Left lung (tissue), 10 donors: ENCODE results near the gene RHBDL2. TPM values are rescaled to one million over a fixed set of nuclear protein-coding genes. Genes with fewer than 3 reads are reported as not detected.
A peak's percentile ranks its signal among the peaks of the same experiment; 100 is the strongest.
"Not testable (repeated sequence)": the region's sequence is repeated elsewhere in the genome, so short reads cannot be mapped to it uniquely, and the experiment has no call there.

Source experiments
- ATAC-seq: fragments of 200-7000 bp; cut with Tn5 transposase; one replicate; pipeline ENCODE4 v1.9.1; 2020; ENCODE audit warnings: moderate library complexity
- DNase-seq, 4 donors: peaks; one replicate each; pipeline ENCODE4 v3.0.0-alpha.2; 2013 to 2020
- H3K27ac ChIP-seq, 2 donors: fragments of 200-600 bp; sonication (generic) in 1 of 2; one replicate each; pipeline versions ENCODE4 v1.5.0 to v1.8.0; 2020 to 2021
- H3K27me3 ChIP-seq, 2 donors: fragments of 200-600 bp; sonication (generic) in 1 of 2; one replicate each; pipeline versions ENCODE4 v1.5.0 to v1.8.0; 2020 to 2021
- H3K36me3 ChIP-seq, 2 donors: fragments of 200-600 bp; sonication (generic) in 1 of 2; one replicate each; pipeline versions ENCODE4 v1.5.0 to v1.8.0; 2020 to 2021
- H3K4me1 ChIP-seq, 2 donors: fragments of 200-600 bp; one replicate each; pipeline ENCODE4 v1.8.0; 2021
- H3K4me3 ChIP-seq, 2 donors: fragments of 200-600 bp; sonication (generic) in 1 of 2; one replicate each; pipeline versions ENCODE4 v1.5.0 to v1.8.0; 2020 to 2021; ENCODE audit warnings: mild to moderate bottlenecking in 1 of 2
- H3K9me3 ChIP-seq, 2 donors: fragments of 200-600 bp; sonication (generic) in 1 of 2; one replicate each; pipeline versions ENCODE4 v1.5.0 to v1.8.0; 2020 to 2021
- CTCF ChIP-seq, 2 donors: fragments of 200-600 bp; sonication (generic) in 1 of 2; IDR thresholded peaks; one replicate each; pipeline versions ENCODE4 v1.5.0 to v1.8.0; 2021; ENCODE audit warnings: antibody characterized with exemption in 2 of 2
- intact Hi-C, 2 donors: fragments of 100-400 bp; cut with DNase I; formaldehyde crosslinking; loops; one replicate each; pipeline versions ENCODE4 v1.11.2 to v1.14.2; 2022
- polyA plus RNA-seq, 6 donors: library from polyadenylated mRNA; unstranded; fragments of 120-200 nt; gene quantifications; one replicate each; pipeline ENCODE4 v1.2.1, GENCODE V29; 2013; ENCODE audit not compliant: insufficient read length in 6 of 6
- total RNA-seq, 2 donors: library from RNA; stranded (reverse); fragmentation: NEBNext Ultra II Directional; extraction: Animal tissue kit (Norgen Biotek cat#: 25700); gene quantifications; one replicate each; pipeline ENCODE4 v1.2.1, GENCODE V29; 2021
- donor health status: DM: no; HTN: yes; CAD: no.
- donor health status: DM: no; HTN: no; CAD: no.

RHBDL2 gene
- total and polyA plus RNA-seq, 8 donors: 1.0 to 2.7 (median 2.0) TPM

GRCh38 chr1:38852780-38853179 is 88.8 kb downstream of the RHBDL2 start:
- Histone ChIP-seq H3K4me1 (peaks cover 3 to 52% of the 10 kb centered on the region in 2 donors), H3K27ac (no peak overlapping the region), H3K9me3 (no peaks in the 10 kb centered on the region), H3K36me3 (peaks cover 0 to 75% of the 10 kb centered on the region in 2 donors), H3K4me3 (no peak overlapping the region), H3K27me3 (no peaks in the 10 kb centered on the region)
- intact Hi-C loops: no loop called here
- ATAC-seq (no peak), DNase-seq (no peak)
- TF ChIP-seq CTCF (IDR thresholded peaks at IDR 0.05): no peak

- H3K36me3 ChIP-seq: peaks cover 7 to 82% of the 10 kb centered on the region in 2 donors
- peak overlapping the region in 1 of 2 donors; percentile 43 for H3K27ac ChIP-seq
- H3K4me1 ChIP-seq: peaks cover 0 to 48% of the 10 kb centered on the region in 2 donors
- H3K9me3 ChIP-seq: no peaks in the 10 kb centered on the region
- intact Hi-C loops: no loop called here
- no peak for DNase-seq
- no peaks in the 10 kb centered on the region for H3K27me3 ChIP-seq
- TF ChIP-seq CTCF (IDR thresholded peaks at IDR 0.05): no peak
- H3K4me3 ChIP-seq: no peak overlapping the region
- peak; percentile 30 for ATAC-seq
Observed at GRCh38 chr1:38848071-38848470, 93.6 kb downstream of the RHBDL2 start.

GRCh38 chr1:38846210-38846609 is 95.4 kb downstream of the RHBDL2 start:
- no peak for TF ChIP-seq CTCF (IDR thresholded peaks at IDR 0.05)
- Histone ChIP-seq H3K36me3 (peaks cover 7 to 91% of the 10 kb centered on the region in 2 donors), H3K27me3 (no peaks in the 10 kb centered on the region), H3K27ac (no peak overlapping the region), H3K4me1 (peaks cover 0 to 36% of the 10 kb centered on the region in 2 donors), H3K9me3 (no peaks in the 10 kb centered on the region), H3K4me3 (no peak overlapping the region)
- no peak for DNase-seq
- ATAC-seq: no peak
- intact Hi-C loops: no loop called here

GRCh38 chr1:38845088-38845487 is 96.5 kb downstream of the RHBDL2 start:
- Histone ChIP-seq H3K36me3 (peaks cover 7 to 91% of the 10 kb centered on the region in 2 donors), H3K4me1 (peaks cover 0 to 45% of the 10 kb centered on the region in 2 donors)
- H3K4me3 ChIP-seq, H3K27me3 ChIP-seq, ATAC-seq, H3K9me3 ChIP-seq, intact Hi-C loops, DNase-seq, H3K27ac ChIP-seq: not testable (repeated sequence)

- intact Hi-C loops: no loop called here
- Histone ChIP-seq H3K4me3 (no peak overlapping the region), H3K27me3 (no peaks in the 10 kb centered on the region), H3K36me3 (peaks cover 0 to 77% of the 10 kb centered on the region in 2 donors), H3K27ac (no peak overlapping the region), H3K4me1 (peaks cover 0 to 31% of the 10 kb centered on the region in 2 donors), H3K9me3 (no peaks in the 10 kb centered on the region)
- DNase-seq (no peak), ATAC-seq (no peak)
- no peak for TF ChIP-seq CTCF (IDR thresholded peaks at IDR 0.05)
Observed at GRCh38 chr1:38840281-38840680, 101.3 kb downstream of the RHBDL2 start.

- Histone ChIP-seq H3K9me3 (no peaks in the 10 kb centered on the region), H3K4me1 (peaks cover 0 to 39% of the 10 kb centered on the region in 2 donors), H3K4me3 (no peak overlapping the region), H3K36me3 (peaks cover 0 to 67% of the 10 kb centered on the region in 2 donors), H3K27me3 (no peaks in the 10 kb centered on the region), H3K27ac (no peak overlapping the region)
- ATAC-seq (peak; percentile 11), DNase-seq (no peak)
- no peak for TF ChIP-seq CTCF (IDR thresholded peaks at IDR 0.05)
- intact Hi-C loops: no loop called here
Observed at GRCh38 chr1:38839363-38839762, 102.3 kb downstream of the RHBDL2 start.

GRCh38 chr1:38836316-38836715 is 105.3 kb downstream of the RHBDL2 start:
- H3K9me3 ChIP-seq, intact Hi-C loops, H3K27ac ChIP-seq, H3K4me3 ChIP-seq, H3K27me3 ChIP-seq, DNase-seq, ATAC-seq: not testable (repeated sequence)
- peaks cover 0 to 28% of the 10 kb centered on the region in 2 donors for H3K4me1 ChIP-seq
- H3K36me3 ChIP-seq: peaks cover 0 to 37% of the 10 kb centered on the region in 2 donors
